KG1 (cell line): ENCODE measurements around the gene SMURF1.
"Not testable (repeated sequence)": the region's sequence is repeated elsewhere in the genome, so short reads cannot be mapped to it uniquely, and the experiment has no call there.

ENCODE experiments used
- DNase-seq: peaks from one replicate; lab custom pipeline; 2025; lab: John Stamatoyannopoulos, UW

Gene SMURF1

DNA sequence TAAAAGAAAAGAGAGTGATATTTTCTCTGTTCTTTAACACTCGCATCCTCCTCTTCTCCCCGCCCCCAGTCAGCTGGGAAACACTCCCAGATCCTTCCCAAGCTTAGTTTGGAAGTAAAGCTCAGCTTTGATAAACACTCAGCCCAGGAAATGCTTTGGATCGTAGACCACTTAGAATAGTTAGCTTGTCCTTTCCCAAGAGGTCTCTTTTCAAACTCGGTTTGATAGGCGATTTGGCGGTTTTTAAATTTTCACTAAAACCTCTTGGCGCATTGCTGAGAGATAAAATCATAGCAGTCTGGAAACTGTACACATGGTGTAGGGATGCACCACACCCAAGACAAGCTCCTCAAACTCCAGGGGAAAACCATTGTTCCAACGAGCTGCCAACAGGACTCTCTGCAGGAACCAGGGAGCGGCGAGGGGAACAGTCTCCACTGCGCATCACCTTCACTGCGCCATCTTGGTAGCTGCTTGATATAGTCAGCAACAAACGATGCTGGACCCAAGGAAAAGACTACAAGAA is 22.3 kb downstream of the SMURF1 start:
- no peak for DNase-seq

- DNase-seq = no peak
These were observed 23.0 kb downstream of the SMURF1 start for GRCh38 chr7:99120916-99121315.

- no peak for DNase-seq
These were observed 23.4 kb downstream of the SMURF1 start for GRCh38 chr7:99120501-99120900.

- no peak for DNase-seq
These were observed 25.8 kb downstream of the SMURF1 start for GRCh38 chr7:99118077-99118476.

GRCh38 chr7:99116144-99116543 is 27.8 kb downstream of the SMURF1 start:
- no peak for DNase-seq

GRCh38 chr7:99115379-99115778 is 28.5 kb downstream of the SMURF1 start:
- no peak for DNase-seq

DNA sequence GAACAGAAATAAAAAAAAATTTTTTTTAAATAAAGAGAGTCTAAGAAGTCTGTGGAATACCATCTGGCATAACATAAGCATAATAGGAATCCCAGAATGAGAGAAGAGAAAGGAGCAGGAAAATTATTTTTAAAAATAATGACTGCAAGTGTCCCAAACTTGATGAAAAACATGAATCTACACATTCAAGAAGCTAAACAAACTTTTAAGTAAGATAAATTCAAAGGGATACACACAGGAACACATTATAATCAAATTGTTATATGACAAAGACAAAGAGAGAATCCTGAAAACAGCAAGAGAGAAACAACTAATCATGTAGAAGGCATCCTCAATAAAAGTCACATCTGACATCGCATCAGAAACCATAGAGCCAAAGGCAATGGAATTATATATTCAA is 30.9 kb downstream of the SMURF1 start:
- no peak for DNase-seq

DNA sequence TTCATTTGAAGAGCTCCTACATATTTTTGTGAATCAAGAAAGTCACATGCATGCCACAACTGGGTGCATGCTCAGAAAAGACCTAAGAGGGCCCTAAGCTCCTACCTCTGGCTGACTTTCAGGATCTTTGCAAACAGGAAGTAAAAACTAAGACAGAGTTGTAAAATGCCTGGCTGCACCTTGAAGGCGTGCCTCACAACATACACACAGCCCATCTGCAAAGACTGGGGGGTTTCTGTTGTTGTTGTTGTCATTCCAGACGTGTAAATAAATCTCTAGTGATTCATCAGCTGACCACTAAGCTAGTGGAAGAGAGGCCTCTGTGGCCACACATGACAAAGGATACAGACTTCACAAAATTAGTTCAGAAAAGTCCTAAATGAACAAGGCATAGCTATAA is 31.8 kb downstream of the SMURF1 start:
- DNase-seq = no peak

DNA sequence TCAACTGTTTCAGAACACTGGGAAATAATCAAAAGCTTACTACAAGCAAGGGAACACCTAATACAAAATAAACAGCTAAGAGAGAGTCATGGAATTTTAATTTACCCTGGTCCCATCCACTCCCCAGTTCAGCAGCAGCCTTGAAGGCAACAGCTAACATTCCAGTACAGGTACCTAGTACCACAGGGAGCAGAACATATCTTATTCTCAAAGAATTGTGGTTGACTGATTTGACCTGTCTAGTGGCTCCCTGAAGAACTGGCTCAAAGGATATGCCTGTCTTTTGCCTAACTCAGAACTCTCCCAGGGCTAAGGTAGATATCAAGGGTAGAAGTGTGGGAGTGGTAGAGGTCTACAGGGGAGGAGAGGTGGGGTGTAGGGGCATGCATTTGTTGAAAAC is 32.3 kb downstream of the SMURF1 start:
- no peak for DNase-seq

GRCh38 chr7:99109108-99110051 is 34.5 kb downstream of the SMURF1 start:
- DNase-seq = no peak

GRCh38 chr7:99108613-99109012 is 35.3 kb downstream of the SMURF1 start:
- no peak for DNase-seq

GRCh38 chr7:99106821-99107241 is 37.1 kb downstream of the SMURF1 start:
- DNase-seq = no peak

DNA sequence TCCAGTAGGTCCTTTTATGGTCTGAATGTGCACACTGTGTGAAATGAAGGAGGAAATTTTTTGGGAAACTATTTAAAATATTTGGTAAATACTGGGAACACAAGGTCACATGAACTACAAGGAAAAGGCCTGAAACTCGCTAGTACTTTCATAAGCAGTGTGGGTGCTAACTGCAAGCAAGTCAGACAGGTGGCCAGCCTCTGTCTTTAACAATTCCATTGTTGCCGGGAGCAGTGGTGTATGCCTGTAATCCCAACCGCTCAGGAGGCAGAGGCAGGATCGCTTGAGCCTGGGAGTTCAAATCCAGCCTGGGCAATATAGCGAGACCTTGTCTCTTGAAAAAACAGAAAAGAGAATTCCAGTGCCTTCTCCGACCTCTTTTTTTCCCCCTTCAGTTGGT is 37.5 kb downstream of the SMURF1 start:
- DNase-seq = no peak

DNA sequence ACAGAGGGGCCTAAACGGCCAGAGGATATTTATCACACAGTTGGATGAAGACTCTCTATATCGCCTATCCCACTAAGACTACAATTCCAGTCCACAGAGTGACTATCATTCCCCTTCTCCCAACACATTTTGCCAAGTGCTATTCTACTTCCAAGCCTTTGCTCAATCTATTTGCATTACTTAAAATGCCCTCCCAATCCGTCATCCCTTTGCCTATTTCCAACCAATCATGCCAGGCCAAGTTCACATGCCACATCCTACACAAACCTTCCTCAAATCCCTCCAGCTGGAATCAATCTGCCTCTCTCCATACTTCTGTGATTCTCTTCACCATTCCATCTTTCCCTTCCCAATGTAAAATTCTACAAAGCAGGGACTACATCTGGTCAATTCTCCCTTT is 38.2 kb downstream of the SMURF1 start:
- no peak for DNase-seq

DNA sequence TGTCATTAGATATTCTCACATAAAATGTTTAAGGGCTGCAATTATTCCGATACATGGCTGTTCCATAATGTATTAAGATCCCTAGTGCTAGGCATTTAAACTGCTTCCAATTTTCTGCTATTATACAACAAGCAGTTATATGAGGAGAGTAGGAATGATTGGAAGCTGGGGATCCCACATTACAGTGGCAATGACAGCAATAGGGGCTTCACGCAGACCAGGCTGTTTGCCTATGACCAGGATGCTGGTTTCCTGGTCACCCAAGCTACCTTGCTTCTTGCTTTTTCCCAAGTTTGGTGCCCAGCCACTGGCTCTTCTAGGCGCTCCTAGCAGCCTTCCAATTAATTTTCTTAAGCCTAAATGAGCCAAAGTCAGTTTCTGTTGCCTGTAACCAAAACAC is 39.3 kb downstream of the SMURF1 start:
- DNase-seq = no peak

DNA sequence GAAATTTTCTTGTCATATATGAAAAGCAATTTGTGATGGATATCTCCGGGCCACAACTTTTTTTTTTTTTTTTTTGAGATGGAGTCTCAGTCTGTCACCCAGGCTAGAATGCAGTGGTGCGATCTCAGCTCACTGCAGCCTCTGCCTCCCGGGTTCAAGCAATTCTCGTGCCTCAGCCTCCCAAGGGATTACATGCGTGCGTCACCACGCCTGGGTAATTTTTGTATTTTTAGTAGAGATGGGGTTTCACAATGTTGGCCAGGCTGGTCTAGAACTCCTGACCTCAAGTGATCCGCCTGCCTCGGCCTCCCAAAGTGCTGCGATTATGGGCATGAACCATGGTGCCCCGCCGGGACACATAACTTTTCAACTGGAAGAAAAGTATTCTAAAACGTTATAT is 40.1 kb downstream of the SMURF1 start:
- DNase-seq = not testable (repeated sequence)

DNA sequence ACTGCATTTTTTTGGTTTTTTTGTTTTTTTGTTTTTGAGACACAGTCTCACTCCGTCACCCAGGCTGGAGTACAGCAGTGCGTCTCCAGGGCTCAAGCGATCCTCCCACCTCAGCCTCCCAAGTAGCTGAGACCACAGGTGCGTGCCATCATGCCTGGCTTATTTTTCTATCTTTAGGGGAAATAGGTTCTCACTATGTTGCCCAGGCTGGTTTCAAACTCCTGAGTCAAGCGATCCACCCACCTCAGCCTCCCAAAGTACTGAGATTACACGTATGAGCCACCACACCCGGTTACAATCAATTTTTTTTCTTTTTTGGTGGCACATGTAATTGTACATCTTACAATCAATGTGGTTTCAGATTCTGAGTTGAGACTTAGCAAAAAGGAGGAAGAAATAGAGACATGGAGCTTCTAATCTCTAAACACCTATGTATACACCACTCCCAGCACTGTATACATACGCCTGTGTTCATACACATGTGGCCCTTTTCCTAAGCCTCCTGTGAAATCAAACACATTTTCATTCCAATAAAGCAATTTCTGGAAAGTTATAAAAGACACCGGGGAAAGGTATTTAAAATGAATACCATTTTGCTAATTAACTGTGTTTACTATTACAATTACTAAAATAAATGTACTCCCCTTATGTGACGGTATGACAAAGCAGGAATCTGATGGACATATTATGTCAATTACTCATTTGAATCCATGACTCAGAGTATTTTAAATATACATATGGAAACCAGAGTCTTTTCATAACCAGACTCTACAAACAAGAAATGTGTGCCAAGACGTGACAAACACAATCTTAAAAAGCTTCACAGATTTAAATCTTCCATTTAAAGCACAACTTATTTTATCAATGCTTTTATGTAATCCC is 40.9 kb downstream of the SMURF1 start:
- no peak for DNase-seq

GRCh38 chr7:99102361-99102760 is 41.5 kb downstream of the SMURF1 start:
- no peak for DNase-seq

GRCh38 chr7:99101516-99101915 is 42.4 kb downstream of the SMURF1 start:
- DNase-seq = not testable (repeated sequence)

DNA sequence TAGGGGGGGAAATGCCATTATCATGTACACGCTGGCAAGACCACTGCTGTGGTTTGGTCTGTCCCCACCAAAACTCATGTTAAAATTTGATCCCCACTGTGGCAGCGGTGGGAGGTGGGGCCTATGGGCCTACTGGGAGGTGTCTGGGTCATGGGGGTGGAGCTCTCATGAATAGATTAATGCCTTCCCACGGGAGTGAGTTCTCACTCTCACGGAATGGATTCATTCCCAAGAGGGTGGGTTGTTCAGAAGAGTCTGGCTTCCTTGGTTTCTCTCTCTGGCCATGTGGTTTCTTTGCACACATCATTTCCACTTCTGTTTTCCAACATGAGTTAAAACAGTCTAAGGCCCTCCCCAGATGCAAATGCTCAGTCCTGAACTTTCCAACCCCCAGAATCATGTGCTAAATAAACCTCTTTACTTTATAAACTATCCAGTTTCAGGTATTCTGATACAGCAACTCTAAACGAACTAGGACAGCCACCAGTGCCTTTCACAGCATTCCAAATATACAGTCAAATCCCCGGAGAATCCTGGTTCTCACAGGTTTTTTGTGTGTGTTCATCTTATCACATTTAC is 44.3 kb downstream of the SMURF1 start:
- DNase-seq = no peak

DNA sequence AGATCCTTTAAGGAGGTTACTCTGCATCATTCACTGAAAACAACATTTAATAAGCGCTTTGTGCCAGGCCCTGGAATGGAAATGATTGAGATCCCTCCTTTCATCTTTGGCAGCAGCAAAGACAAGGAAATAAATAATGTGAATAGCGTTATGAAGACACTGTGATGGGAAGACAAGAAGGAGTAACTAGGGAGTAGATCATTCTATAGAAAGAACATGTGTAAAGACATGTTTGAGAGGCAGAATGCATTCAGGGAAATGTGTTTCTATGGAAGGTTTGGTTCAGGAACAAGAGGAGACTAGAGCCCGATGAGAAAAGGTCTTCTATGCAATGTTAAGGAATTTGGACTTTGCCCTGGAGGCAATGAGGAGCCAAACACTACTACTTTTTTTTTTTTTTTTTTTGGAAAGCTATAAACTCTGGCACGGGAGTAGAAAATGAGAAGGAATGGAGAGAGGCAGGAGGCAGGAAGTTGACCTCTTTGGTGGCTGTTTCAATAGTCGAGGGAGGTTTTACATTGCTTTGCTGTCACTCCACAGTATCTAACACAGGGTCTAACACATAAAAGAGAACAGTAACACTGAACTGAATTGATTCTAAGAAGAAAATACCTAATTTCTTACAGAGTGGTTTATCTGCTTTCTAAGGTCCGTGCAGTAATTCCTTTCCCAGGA is 44.9 kb downstream of the SMURF1 start:
- DNase-seq = no peak
